Endothelial cell of umbilical vein (primary cell): Measurements from ENCODE around the gene CCNG2. TPM values are rescaled to one million over a fixed set of nuclear protein-coding genes. Genes with fewer than 3 reads are reported as not detected.

Experiments used
- BruUV-seq: library from RNA; stranded (reverse); fragments of 400-500 nt; replicated peaks from 2 replicates; lab custom pipeline; 2021; lab: Mats Ljungman, UMichigan
- CTCF ChIA-PET: fragments of 300-600, 350-600 bp; sonication (Branson Sonifier 250); formaldehyde crosslinking; loops from one replicate; lab custom pipeline; 2021; ENCODE audit warnings: antibody characterized with exemption, inconsistent platforms; lab: Charles Lee
- POLR2A ChIA-PET: fragments of 300-600, 350-600 bp; sonication (Branson Sonifier 250); formaldehyde crosslinking; loops from one replicate; lab custom pipeline; 2021; ENCODE audit warnings: antibody characterized with exemption, inconsistent platforms; lab: Charles Lee
- DNase-seq: peaks from one replicate; pipeline ENCODE4 v3.0.0-alpha.2; 2011; ENCODE audit warnings: low read depth, low spot score
- FAIRE-seq: peaks from 2 replicates; lab custom pipeline; 2011; peaks lifted over from hg19 to GRCh38; lab: Jason Lieb, UNC
- H2AFZ ChIP-seq: 2 replicates; pipeline ENCODE4 v1.6.0; 2012; ENCODE audit warnings: low read depth, low read length, control low read depth, inconsistent platforms
- H3K27ac ChIP-seq: 2 replicates; pipeline ENCODE4 v1.5.1; 2011; ENCODE audit warnings: low read depth, mild to moderate bottlenecking, control low read depth, low read length, moderate library complexity; ENCODE audit not compliant: insufficient read depth
- H3K27me3 ChIP-seq, 2 experiments: 2 replicates each; pipeline versions ENCODE4 v1.6.0 to v1.6.1; 2011; ENCODE audit warnings: low read length in 2 of 2, mixed read lengths in 1 of 2; ENCODE audit not compliant: control insufficient read depth in 2 of 2, insufficient read depth in 2 of 2
- H3K36me3 ChIP-seq, 2 experiments: 2 replicates in 1 of 2; 3 replicates in 1 of 2; pipeline ENCODE4 v1.5.1; 2011; ENCODE audit warnings: low read length in 2 of 2, mild to moderate bottlenecking in 1 of 2, moderate library complexity in 1 of 2; ENCODE audit not compliant: control insufficient read depth in 2 of 2, insufficient read depth in 2 of 2; ENCODE audit errors: extremely low read depth in 1 of 2
- H3K4me1 ChIP-seq: 3 replicates; pipeline ENCODE4 v1.5.1; 2011; ENCODE audit warnings: mild to moderate bottlenecking, low read length; ENCODE audit not compliant: control insufficient read depth, insufficient read depth; ENCODE audit errors: extremely low read depth
- H3K4me2 ChIP-seq: 2 replicates; pipeline ENCODE4 v1.6.1; 2011; ENCODE audit warnings: low read length, control low read depth, mixed read lengths; ENCODE audit not compliant: insufficient read depth
- H3K4me3 ChIP-seq, 3 experiments: fragments of 200-600 bp in 1 of 3; sonication (generic), shearing (Covaris generic) in 1 of 3; replicated peaks in 1 of 3; 2 replicates each; pipeline ENCODE4 v1.5.1; 2011 to 2016; ENCODE audit warnings: control low read depth in 3 of 3, low read length in 3 of 3, mild to moderate bottlenecking in 2 of 3, inconsistent platforms in 1 of 3, low read depth in 1 of 3, moderate library complexity in 1 of 3; ENCODE audit not compliant: insufficient read depth in 1 of 3
- H3K79me2 ChIP-seq: 2 replicates; pipeline ENCODE4 v1.6.0; 2012; ENCODE audit warnings: low read length, inconsistent platforms; ENCODE audit not compliant: control insufficient read depth, insufficient read depth
- H3K9ac ChIP-seq: replicated peaks from 2 replicates; pipeline ENCODE3; 2011; ENCODE audit warnings: low read length, control low read depth; ENCODE audit not compliant: insufficient read depth; ENCODE audit errors: extremely low read depth
- H3K9me1 ChIP-seq: replicated peaks from 3 replicates; pipeline ENCODE4 v1.6.0; 2011; ENCODE audit warnings: mild to moderate bottlenecking, low read length; ENCODE audit not compliant: control insufficient read depth, insufficient read depth; ENCODE audit errors: extremely low read depth
- H3K9me3 ChIP-seq: replicated peaks from 2 replicates; pipeline ENCODE4 v1.5.1; 2012; ENCODE audit warnings: low read length, inconsistent platforms; ENCODE audit not compliant: control insufficient read depth, insufficient read depth
- H4K20me1 ChIP-seq: replicated peaks from 2 replicates; pipeline ENCODE3; 2011; ENCODE audit warnings: mild to moderate bottlenecking, low read length; ENCODE audit not compliant: control insufficient read depth, insufficient read depth; ENCODE audit errors: extremely low read depth
- FOS ChIP-seq: IDR thresholded peaks from 2 replicates; pipeline ENCODE4 v1.6.1; 2011; ENCODE audit warnings: mild to moderate bottlenecking, low read length, moderate library complexity, borderline replicate concordance; ENCODE audit not compliant: insufficient read depth
- GATA2 ChIP-seq: IDR thresholded peaks from 2 replicates; pipeline ENCODE4 v1.7.0; 2011; ENCODE audit warnings: low read depth, mild to moderate bottlenecking, moderate library complexity, mixed read lengths, low read length; ENCODE audit not compliant: insufficient read length, insufficient read depth
- MYC ChIP-seq: IDR thresholded peaks from one replicate; pipeline ENCODE4 v1.6.1; 2011; ENCODE audit warnings: mild to moderate bottlenecking, low read depth, low read length
- POLR2A ChIP-seq: IDR thresholded peaks from 2 replicates; pipeline ENCODE4 v1.6.1; 2012; ENCODE audit warnings: low read depth, mild to moderate bottlenecking, control low read depth, low read length
- POLR2AphosphoS5 ChIP-seq: IDR thresholded peaks from 2 replicates; pipeline ENCODE4 v1.6.1; 2012; ENCODE audit warnings: low read depth, mild to moderate bottlenecking, control low read depth, low read length, moderate library complexity; ENCODE audit not compliant: insufficient read depth
- dilution Hi-C: fragments of 300-500 bp; cut with MboI; formaldehyde crosslinking; loops from one replicate; pipeline ENCODE4 v1.15.0; 2019; ENCODE audit warnings: low sequenced_read_pairs; ENCODE audit not compliant: extremely low pct_ligation_motif_present
- intact Hi-C: fragments of 100-400 bp; cut with micrococcal nuclease; formaldehyde crosslinking; loops from one replicate; pipeline ENCODE4 v1.10.0; 2022
- polyA plus RNA-seq, 4 experiments: library from polyadenylated mRNA; depleted of rRNA in 3 of 4; stranded (reverse) in 3 of 4; unstranded in 1 of 4; fragments of >200 nt; gene quantifications; 2 replicates each; pipeline versions ENCODE4 v1.2.1 to v1.2.3, GENCODE V29; 2011 to 2012; ENCODE audit warnings: missing spikeins in 1 of 4
- total RNA-seq: library from RNA; stranded (reverse); gene quantifications from 2 replicates; pipeline ENCODE4 v1.2.3, GENCODE V29; 2021
- TF ChIP-seq, protein P1 (sequence below), 2 donors: IDR thresholded peaks; 1 replicate in 1 of 2; 2 replicates in 1 of 2; pipeline ENCODE4 v1.5.1; 2011; ENCODE audit warnings: low read length in 2 of 2, mild to moderate bottlenecking in 2 of 2, moderate library complexity in 2 of 2, control low read depth in 1 of 2, inconsistent platforms in 1 of 2, low read depth in 1 of 2; ENCODE audit not compliant: insufficient read depth in 1 of 2; ENCODE audit errors: extremely low read depth in 1 of 2

Gene CCNG2
- total and polyA plus RNA-seq, 2 donors (not counting 3 experiments of a cell fraction or from before 2014, with no cell fraction given), result 7.9 to 28.3 TPM

DNA sequence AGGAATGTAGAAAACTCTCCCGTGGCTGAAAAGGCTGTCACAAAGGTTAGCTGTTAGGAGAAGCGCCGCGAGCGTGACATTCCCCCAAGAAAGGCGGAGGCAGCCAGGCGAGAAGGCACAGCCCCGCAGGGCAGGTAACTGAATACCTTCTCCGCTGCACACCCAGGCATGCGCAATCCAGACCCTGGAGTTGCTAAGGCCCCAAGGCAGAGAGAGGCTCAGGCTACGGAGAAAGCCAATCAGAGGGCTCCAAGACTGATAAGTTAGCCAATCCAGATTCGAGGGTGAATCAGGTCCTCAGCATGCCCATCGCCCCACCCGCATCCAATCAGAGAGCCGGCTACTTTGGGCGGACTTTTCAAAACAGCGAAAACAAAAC, 485 bp upstream of the CCNG2 start:
- DNase-seq, result peak; percentile 99
- intact Hi-C loops, result loop anchor here (2.0 kb wide), 2 partner anchors 100 to 206 kb away; no protein-coding TSS in a partner anchor
- dilution Hi-C loops, result no loop called here
- H3K9me3 ChIP-seq, result no peaks in the 10 kb centered on the region
- no peaks in the 10 kb centered on the region for H4K20me1 ChIP-seq
- H2AFZ ChIP-seq, result peak overlapping the region; percentile 90
- TSS peak; percentile 65 for BruUV-seq
- H3K9ac ChIP-seq, result peak overlapping the region; percentile 85
- no peaks in the 10 kb centered on the region for H3K79me2 ChIP-seq
- FAIRE-seq, result peak; percentile 98
- peak overlapping the region; percentile 96 for H3K4me2 ChIP-seq
- peak; percentile 57 for TF ChIP-seq POLR2A
- TF ChIP-seq POLR2AphosphoS5, result no peak
- peak; percentile 43 for TF ChIP-seq FOS
- ChIA-PET POLR2A (interaction anchor here (0.7 kb wide), 2 partner anchors 56 to 90 kb away, joined by 3 read pairs; no protein-coding TSS in a partner anchor), CTCF (interaction anchor here (1.3 to 7.0 kb wide), 4 partner anchors 47 to 104 kb away, joined by 5 to 63 read pairs (median 10); no protein-coding TSS in a partner anchor)
- H3K9me1 ChIP-seq, result no peaks in the 10 kb centered on the region
- H3K4me1 ChIP-seq, result peaks cover 15% of the 10 kb centered on the region
- H3K36me3 ChIP-seq, result peaks cover 0 to 3% of the 10 kb centered on the region in 2 experiments
- H3K27ac ChIP-seq, result peak overlapping the region; percentile 86
- H3K27me3 ChIP-seq, result peaks cover 19 to 22% of the 10 kb centered on the region in 2 experiments
- peak overlapping the region; percentile 75 to 98 (median 80) for H3K4me3 ChIP-seq

DNA sequence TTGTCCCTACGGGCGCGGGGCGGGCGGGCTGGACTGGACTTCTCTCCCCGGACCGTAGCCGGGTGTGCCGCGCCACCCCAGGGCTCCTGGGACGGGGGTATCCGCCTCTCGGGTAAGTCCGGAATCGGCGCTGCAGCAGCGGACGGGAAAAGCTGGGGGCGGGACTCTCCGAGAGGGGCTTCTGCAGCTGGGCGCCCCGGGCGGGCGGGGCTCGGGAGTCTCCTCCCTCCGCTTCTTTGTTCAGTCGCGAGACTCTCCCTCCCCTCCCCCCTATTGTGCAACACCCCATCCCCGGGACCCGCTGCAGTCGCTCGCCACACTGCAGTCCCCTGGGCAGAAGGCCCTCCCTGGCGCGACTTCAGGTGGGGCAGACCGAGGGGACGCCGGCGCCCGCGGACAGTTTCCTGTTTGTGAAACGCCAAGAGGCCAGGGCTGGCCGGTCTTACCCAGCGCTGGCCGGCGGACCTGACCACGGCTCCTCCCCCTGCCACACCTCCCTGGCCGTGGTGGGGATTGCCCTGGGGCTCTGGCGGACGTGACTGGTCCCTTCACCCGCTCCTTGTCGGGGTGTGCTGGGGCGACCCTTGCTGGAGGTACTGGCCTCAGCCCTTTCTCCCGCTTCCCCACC, 966 bp downstream of the CCNG2 start:
- DNase-seq (peak; percentile 90), FAIRE-seq (peak; percentile 79)
- H2AFZ ChIP-seq, result peak overlapping the region; percentile 72
- peaks cover 9 to 14% of the 10 kb centered on the region in 2 experiments for H3K27me3 ChIP-seq
- H3K36me3 ChIP-seq, result peaks cover 3 to 12% of the 10 kb centered on the region in 2 experiments
- dilution Hi-C loops (no loop called here), intact Hi-C loops (loop anchor here (1.0 to 2.0 kb wide), 7 partner anchors 45 to 207 kb away; no protein-coding TSS in a partner anchor)
- peaks cover 15% of the 10 kb centered on the region for H3K4me1 ChIP-seq
- H4K20me1 ChIP-seq, result no peaks in the 10 kb centered on the region
- no peaks in the 10 kb centered on the region for H3K9me1 ChIP-seq
- peak overlapping the region; percentile 63 to 98 (median 76) for H3K4me3 ChIP-seq
- no TSS peak for BruUV-seq
- no peaks in the 10 kb centered on the region for H3K9me3 ChIP-seq
- H3K27ac ChIP-seq, result peak overlapping the region; percentile 86
- H3K9ac ChIP-seq, result peak overlapping the region; percentile 85
- POLR2A ChIA-PET, result interaction anchor here (0.5 to 1.5 kb wide), 5 partner anchors 63 to 642 kb away, joined by 3 to 8 read pairs (median 3); partner anchors contain the start of gene CCNI
- no peaks in the 10 kb centered on the region for H3K79me2 ChIP-seq
- TF ChIP-seq, protein P1, sequence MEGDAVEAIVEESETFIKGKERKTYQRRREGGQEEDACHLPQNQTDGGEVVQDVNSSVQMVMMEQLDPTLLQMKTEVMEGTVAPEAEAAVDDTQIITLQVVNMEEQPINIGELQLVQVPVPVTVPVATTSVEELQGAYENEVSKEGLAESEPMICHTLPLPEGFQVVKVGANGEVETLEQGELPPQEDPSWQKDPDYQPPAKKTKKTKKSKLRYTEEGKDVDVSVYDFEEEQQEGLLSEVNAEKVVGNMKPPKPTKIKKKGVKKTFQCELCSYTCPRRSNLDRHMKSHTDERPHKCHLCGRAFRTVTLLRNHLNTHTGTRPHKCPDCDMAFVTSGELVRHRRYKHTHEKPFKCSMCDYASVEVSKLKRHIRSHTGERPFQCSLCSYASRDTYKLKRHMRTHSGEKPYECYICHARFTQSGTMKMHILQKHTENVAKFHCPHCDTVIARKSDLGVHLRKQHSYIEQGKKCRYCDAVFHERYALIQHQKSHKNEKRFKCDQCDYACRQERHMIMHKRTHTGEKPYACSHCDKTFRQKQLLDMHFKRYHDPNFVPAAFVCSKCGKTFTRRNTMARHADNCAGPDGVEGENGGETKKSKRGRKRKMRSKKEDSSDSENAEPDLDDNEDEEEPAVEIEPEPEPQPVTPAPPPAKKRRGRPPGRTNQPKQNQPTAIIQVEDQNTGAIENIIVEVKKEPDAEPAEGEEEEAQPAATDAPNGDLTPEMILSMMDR (IDR thresholded peaks at IDR 0.05; ENCODE audit: extremely low read depth in 1 of 2, insufficient read depth in 1 of 2, low read depth in 1 of 2, low read length in 2 of 2), result peak in 1 of 2 donors; percentile 1
- peak; percentile 41 for TF ChIP-seq POLR2AphosphoS5
- no peak for TF ChIP-seq GATA2
- no peak for TF ChIP-seq POLR2A
- TF ChIP-seq MYC, result no peak
- no peak for TF ChIP-seq FOS
- H3K4me2 ChIP-seq, result peak overlapping the region; percentile 54
- CTCF ChIA-PET, result interaction anchor here (0.7 to 7.0 kb wide), 6 partner anchors 46 to 112 kb away, joined by 3 to 63 read pairs (median 5); no protein-coding TSS in a partner anchor
